Endothelial cell of umbilical vein (primary cell): ENCODE results near the gene DLG1.

Source experiments
- CTCF ChIP-seq, 2 donors: IDR thresholded peaks; 1 replicate in 1 of 2; 2 replicates in 1 of 2; pipeline ENCODE4 v1.5.1; 2011; ENCODE audit warnings: low read length in 2 of 2, mild to moderate bottlenecking in 2 of 2, moderate library complexity in 2 of 2, control low read depth in 1 of 2, inconsistent platforms in 1 of 2, low read depth in 1 of 2; ENCODE audit not compliant: insufficient read depth in 1 of 2; ENCODE audit errors: extremely low read depth in 1 of 2
- EZH2 ChIP-seq: IDR thresholded peaks from 2 replicates; pipeline ENCODE4 v1.6.1; 2012; ENCODE audit warnings: borderline replicate concordance, low read depth, mild to moderate bottlenecking, moderate library complexity, low read length, inconsistent platforms; ENCODE audit not compliant: severe bottlenecking
- FOS ChIP-seq: IDR thresholded peaks from 2 replicates; pipeline ENCODE4 v1.6.1; 2011; ENCODE audit warnings: mild to moderate bottlenecking, low read length, moderate library complexity, borderline replicate concordance; ENCODE audit not compliant: insufficient read depth
- JUN ChIP-seq: IDR thresholded peaks from 2 replicates; pipeline ENCODE4 v1.6.1; 2011; ENCODE audit warnings: borderline replicate concordance, low read depth; ENCODE audit not compliant: insufficient read length, insufficient read depth
- MAX ChIP-seq: IDR thresholded peaks from 2 replicates; pipeline ENCODE4 v1.6.1; 2011; ENCODE audit not compliant: insufficient read depth, insufficient read length
- MYC ChIP-seq: IDR thresholded peaks from one replicate; pipeline ENCODE4 v1.6.1; 2011; ENCODE audit warnings: mild to moderate bottlenecking, low read depth, low read length
- POLR2A ChIP-seq: IDR thresholded peaks from 2 replicates; pipeline ENCODE4 v1.6.1; 2012; ENCODE audit warnings: low read depth, mild to moderate bottlenecking, control low read depth, low read length
- POLR2AphosphoS5 ChIP-seq: IDR thresholded peaks from 2 replicates; pipeline ENCODE4 v1.6.1; 2012; ENCODE audit warnings: low read depth, mild to moderate bottlenecking, control low read depth, low read length, moderate library complexity; ENCODE audit not compliant: insufficient read depth

GRCh38 chr3:197103766-197104165 lies 194.6 kb downstream of the DLG1 start:
- TF ChIP-seq POLR2A: no peak
- TF ChIP-seq POLR2AphosphoS5: no peak
- TF ChIP-seq CTCF (IDR thresholded peaks at IDR 0.05; ENCODE audit: extremely low read depth in 1 of 2, insufficient read depth in 1 of 2, low read depth in 1 of 2, low read length in 2 of 2): no peak
- TF ChIP-seq EZH2: no peak
- no peak for TF ChIP-seq MYC
- TF ChIP-seq JUN: no peak
- TF ChIP-seq MAX: no peak
- TF ChIP-seq FOS: no peak
